PC-9 (cell line): Measurements from ENCODE around the gene HSPB3. TPM values are rescaled to one million over a fixed set of nuclear protein-coding genes. Genes with fewer than 3 reads are reported as not detected.

Source experiments
- BruUV-seq: library from RNA; stranded (reverse); fragments of 400-500 nt; replicated peaks from 2 replicates; lab custom pipeline; 2021; lab: Mats Ljungman, UMichigan
- CTCF ChIA-PET: fragments of 300-600 bp; sonication (Branson Sonifier 250); formaldehyde crosslinking; loops from one replicate; lab custom pipeline; 2022; ENCODE audit warnings: antibody characterized with exemption; lab: Charles Lee
- POLR2A ChIA-PET: fragments of 300-600 bp; sonication (Branson Sonifier 250); formaldehyde crosslinking; loops from one replicate; lab custom pipeline; 2022; ENCODE audit warnings: antibody characterized with exemption; ENCODE audit not compliant: unreplicated experiment; lab: Charles Lee
- DNase-seq, 2 experiments: peaks; one replicate each; pipeline versions ENCODE4 v3.0.0 to v3.0.0-alpha.2; 2015 to 2022; ENCODE audit warnings: mixed read lengths in 1 of 2
- H2AFZ ChIP-seq: fragments of 200-600 bp; sonication (generic); 2 replicates; pipeline ENCODE4 v1.8.1; 2017; ENCODE audit warnings: antibody characterized with exemption
- H3F3A ChIP-seq: fragments of 200-600 bp; sonication (generic); 2 replicates; pipeline ENCODE4 v1.8.1; 2017; ENCODE audit warnings: antibody characterized with exemption, mild to moderate bottlenecking, low read depth; ENCODE audit not compliant: insufficient read depth
- H3K27ac ChIP-seq: fragments of 200-600 bp; sonication (generic); 2 replicates; pipeline ENCODE4 v1.6.1; 2016; ENCODE audit warnings: mixed run types
- H3K27me3 ChIP-seq: fragments of 200-600 bp; sonication (generic); 2 replicates; pipeline ENCODE4 v1.6.1; 2016; ENCODE audit warnings: low read depth, mixed run types; ENCODE audit not compliant: insufficient read depth
- H3K36me3 ChIP-seq: fragments of 200-600 bp; sonication (generic); 2 replicates; pipeline ENCODE4 v1.6.1; 2016; ENCODE audit warnings: low read depth, mixed run types
- H3K4me1 ChIP-seq: fragments of 200-600 bp; sonication (generic); replicated peaks from 2 replicates; pipeline ENCODE4 v1.6.1; 2016; ENCODE audit warnings: mixed run types; ENCODE audit not compliant: insufficient read depth
- H3K4me2 ChIP-seq: fragments of 200-600 bp; sonication (generic); 2 replicates; pipeline ENCODE4 v1.6.1; 2017; ENCODE audit warnings: mixed run types
- H3K4me3 ChIP-seq: fragments of 200-600 bp; sonication (generic); 2 replicates; pipeline ENCODE4 v1.6.1; 2016; ENCODE audit warnings: mixed run types
- H3K79me2 ChIP-seq: fragments of 200-600 bp; sonication (generic); 2 replicates; pipeline ENCODE4 v1.6.1; 2017; ENCODE audit warnings: low read depth, mixed run types
- H3K9me2 ChIP-seq: fragments of 200-600 bp; sonication (generic); 2 replicates; pipeline ENCODE4 v1.8.1; 2017; ENCODE audit warnings: mild to moderate bottlenecking; ENCODE audit not compliant: insufficient read depth
- H3K9me3 ChIP-seq: fragments of 200-600 bp; sonication (generic); 2 replicates; pipeline ENCODE4 v1.8.1; 2016; ENCODE audit warnings: low read depth; ENCODE audit not compliant: insufficient read depth
- H4K20me1 ChIP-seq: fragments of 200-600 bp; sonication (generic); 2 replicates; pipeline ENCODE4 v1.8.1; 2017; ENCODE audit not compliant: insufficient read depth
- CTCF ChIP-seq: fragments of 200-600 bp; sonication (generic); conservative IDR thresholded peaks from 2 replicates; pipeline ENCODE4 v1.6.1; 2017; ENCODE audit warnings: mixed run types, antibody characterized with exemption, mild to moderate bottlenecking, moderate library complexity
- EZH2 ChIP-seq: fragments of 200-600 bp; sonication (generic); IDR thresholded peaks from 2 replicates; pipeline ENCODE4 v1.8.0; 2017; ENCODE audit warnings: antibody characterized with exemption, low read depth
- intact Hi-C: fragments of 100-400 bp; cut with micrococcal nuclease; formaldehyde crosslinking; loops from one replicate; pipeline ENCODE4 v1.10.0; 2022; ENCODE audit not compliant: unreplicated experiment
- total RNA-seq: library from RNA; stranded (reverse); gene quantifications from 2 replicates; pipeline ENCODE4 v1.2.3, GENCODE V29; 2021

The HSPB3 gene
- total RNA-seq, 1 experiment from 2014 or later: not detected

GRCh38 chr5:54460181-54460919 lies 4.9 kb downstream of the HSPB3 start:
- no TSS peak for BruUV-seq
- ChIA-PET POLR2A (no interaction called here), CTCF (no interaction called here)
- TF ChIP-seq EZH2: no peak
- TF ChIP-seq CTCF: no peak
- Histone ChIP-seq H3K9me3 (no peaks in the 10 kb centered on the region), H3K9me2 (no peaks in the 10 kb centered on the region), H3K4me3 (no peak overlapping the region), H3K4me1 (0 out of 2 replicates have a peak, but pooled peaks cover 7% of the 10 kb centered on the region), H3K36me3 (no peaks in the 10 kb centered on the region), H3K4me2 (no peak overlapping the region), H4K20me1 (no peaks in the 10 kb centered on the region), H2AFZ (no peak overlapping the region), H3K27ac (no peak overlapping the region), H3F3A (no peaks in the 10 kb centered on the region), H3K79me2 (no peaks in the 10 kb centered on the region), H3K27me3 (no peaks in the 10 kb centered on the region)
- no peak for DNase-seq
- intact Hi-C loops: no loop called here

- Histone ChIP-seq H3K27me3 (no peaks in the 10 kb centered on the region), H3K4me2 (no peak overlapping the region), H4K20me1 (no peaks in the 10 kb centered on the region), H3K36me3 (no peaks in the 10 kb centered on the region), H3K9me2 (no peaks in the 10 kb centered on the region), H3K9me3 (no peaks in the 10 kb centered on the region), H3K4me3 (no peak overlapping the region), H3K4me1 (0 out of 2 replicates have a peak, but pooled peaks cover 6% of the 10 kb centered on the region), H3F3A (no peaks in the 10 kb centered on the region), H3K79me2 (no peaks in the 10 kb centered on the region), H3K27ac (no peak overlapping the region), H2AFZ (no peak overlapping the region)
- no peak for DNase-seq
- no TSS peak for BruUV-seq
- CTCF ChIA-PET: no interaction called here
- TF ChIP-seq EZH2 (no peak), CTCF (no peak)
- POLR2A ChIA-PET: no interaction called here
- intact Hi-C loops: no loop called here
Measured at GRCh38 chr5:54462281-54462680, 6.8 kb downstream of the HSPB3 start.

- intact Hi-C loops: no loop called here
- BruUV-seq: no TSS peak
- Histone ChIP-seq H3K9me3 (no peaks in the 10 kb centered on the region), H4K20me1 (no peaks in the 10 kb centered on the region), H2AFZ (no peak overlapping the region), H3F3A (no peaks in the 10 kb centered on the region), H3K4me3 (no peak overlapping the region), H3K79me2 (no peaks in the 10 kb centered on the region), H3K4me2 (no peak overlapping the region), H3K27ac (no peak overlapping the region), H3K27me3 (no peaks in the 10 kb centered on the region), H3K9me2 (no peaks in the 10 kb centered on the region), H3K36me3 (no peaks in the 10 kb centered on the region), H3K4me1 (no peaks in the 10 kb centered on the region)
- TF ChIP-seq EZH2 (no peak), CTCF (no peak)
- POLR2A ChIA-PET: no interaction called here
- no peak for DNase-seq
- CTCF ChIA-PET: no interaction called here
Measured at GRCh38 chr5:54463713-54464112, 8.2 kb downstream of the HSPB3 start.
